DMS153 treated with DMSO at 0.1 percent for 48 hours (cell line): ENCODE data around the gene ITPR2.

Source experiments
- DNase-seq: peaks from one replicate; lab custom pipeline; 2025; ENCODE audit not compliant: unreplicated experiment; lab: John Stamatoyannopoulos, UW

Gene ITPR2

DNA sequence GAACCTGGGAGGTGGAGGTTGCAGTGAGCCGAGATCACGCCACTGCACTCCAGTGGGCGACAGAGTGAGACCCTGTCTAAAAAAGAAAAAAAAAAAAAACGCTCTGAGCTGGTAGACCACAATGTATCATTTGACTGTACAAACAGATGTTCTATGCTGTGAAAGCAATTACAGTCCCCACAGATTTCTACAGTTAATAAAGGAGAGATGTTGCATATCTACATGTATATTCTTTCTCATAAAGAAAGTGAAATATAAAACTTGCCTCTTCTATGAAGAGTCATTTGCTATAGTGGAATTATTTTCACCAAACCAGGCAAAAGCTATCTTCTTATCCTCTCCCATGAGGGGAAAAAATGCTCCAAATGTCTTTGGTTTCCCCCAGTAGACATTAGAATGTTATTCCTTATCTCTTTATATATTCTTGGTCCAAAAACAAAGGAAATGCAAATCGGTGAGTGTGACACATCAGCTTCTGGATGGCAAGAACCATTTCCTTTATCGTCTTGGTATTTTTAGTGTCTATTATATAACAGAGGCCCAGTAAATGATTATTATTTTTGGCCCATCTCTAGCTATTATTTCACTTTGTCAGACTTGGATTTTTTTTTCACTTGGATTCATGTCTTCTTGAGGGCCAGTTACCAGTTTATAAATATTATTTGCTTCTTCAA is 407.3 kb downstream of the ITPR2 start:
- DNase-seq: no peak

DNA sequence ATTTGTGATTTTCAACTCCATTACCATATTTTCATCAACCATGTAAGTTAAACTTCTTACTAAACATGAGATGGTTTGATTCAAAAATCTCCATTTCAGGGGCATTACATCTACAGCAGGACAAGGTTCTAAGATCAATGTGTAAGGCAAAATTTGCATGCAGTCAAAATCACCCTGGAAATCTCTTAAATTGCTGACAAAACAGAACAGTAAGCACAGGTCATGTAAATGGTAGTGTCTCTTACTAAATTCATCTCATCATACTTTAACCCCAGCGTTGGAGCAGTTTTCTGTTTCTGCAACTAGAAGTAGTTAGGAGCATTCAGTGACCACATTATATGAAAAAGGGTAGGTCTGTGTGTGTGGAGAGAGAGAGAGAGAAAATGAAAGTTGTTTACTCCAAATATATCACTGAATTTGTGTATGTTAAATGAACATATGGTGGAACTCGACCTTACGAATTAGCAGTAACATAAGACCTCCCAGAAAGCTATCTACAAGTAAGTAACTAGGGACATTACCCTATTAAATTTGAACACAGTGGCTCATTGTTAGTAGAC is 410.1 kb downstream of the ITPR2 start:
- DNase-seq: no peak

DNA sequence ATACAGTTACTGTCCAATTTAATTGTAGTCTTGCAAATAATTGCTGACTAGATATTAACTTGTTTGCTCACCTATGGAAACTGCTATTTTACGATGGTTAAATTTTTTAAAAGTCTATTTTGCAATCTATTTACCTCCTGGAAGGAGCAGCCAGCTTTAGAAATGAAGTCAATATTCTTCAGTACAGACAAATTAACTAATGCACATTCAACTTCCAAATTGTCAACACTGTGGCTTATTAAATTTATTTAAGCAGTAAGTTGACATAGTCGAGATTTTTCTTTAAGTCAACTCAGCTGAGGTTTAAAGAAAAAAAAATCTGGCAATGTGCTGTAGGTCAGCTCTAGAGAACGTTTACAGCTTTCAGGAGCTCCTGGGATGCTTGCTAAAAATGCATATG is 416.4 kb downstream of the ITPR2 start:
- no peak for DNase-seq

DNA sequence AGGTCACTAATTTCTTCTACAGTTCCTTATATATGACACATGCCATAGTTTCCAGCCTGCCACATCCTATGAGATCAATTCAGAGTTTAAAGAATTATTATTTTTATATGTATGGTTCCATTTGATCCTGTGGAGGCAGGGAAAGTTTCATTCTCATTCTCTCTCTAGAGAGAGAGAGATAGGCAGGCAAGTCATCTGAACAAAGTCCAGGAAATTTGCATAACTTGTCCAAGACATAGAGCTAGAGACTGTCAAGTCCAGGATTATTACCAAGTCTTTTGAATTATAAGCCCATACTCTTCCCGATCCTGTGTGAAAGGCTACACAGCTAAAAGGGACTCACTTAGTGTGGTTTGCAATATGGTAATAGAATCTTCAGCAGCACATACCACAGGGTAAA is 422.3 kb downstream of the ITPR2 start:
- no peak for DNase-seq

DNA sequence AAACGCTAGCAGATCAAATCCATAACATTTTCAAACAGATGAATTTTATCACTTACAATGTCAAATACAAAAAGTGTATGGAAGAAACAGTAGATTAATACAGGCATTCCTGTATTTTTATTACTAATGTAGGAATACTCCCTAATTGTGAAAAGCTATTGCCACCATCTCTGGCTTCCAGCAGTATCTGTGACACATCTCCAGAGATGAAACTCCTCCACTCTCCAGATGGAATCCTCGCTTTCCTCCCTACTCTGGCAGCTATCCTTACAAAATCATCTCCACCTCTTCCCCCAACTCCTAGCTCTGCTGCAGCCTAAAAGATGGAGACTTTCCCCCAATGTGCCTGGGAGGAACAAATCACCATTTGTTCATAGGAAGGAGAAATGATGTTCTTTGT is 426.2 kb downstream of the ITPR2 start:
- DNase-seq: no peak

DNA sequence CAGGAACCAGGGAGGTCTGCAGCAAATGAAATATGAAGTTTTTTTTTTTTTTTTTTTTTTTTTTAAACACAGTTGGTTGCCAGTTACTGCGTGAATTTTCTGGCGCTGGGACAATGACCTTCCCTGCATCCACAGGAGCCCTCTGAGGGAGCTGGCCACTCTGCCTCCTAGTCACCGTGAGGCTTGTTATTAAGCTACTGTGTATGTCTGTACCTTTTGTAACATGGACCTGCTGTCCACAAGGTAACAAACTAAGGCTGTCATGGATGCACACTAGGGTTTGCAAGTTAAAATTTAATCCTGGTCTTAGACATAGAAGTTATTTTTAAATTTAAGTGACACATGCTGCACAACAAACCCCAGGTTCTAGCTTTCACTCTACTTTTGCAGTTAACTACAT is 426.6 kb downstream of the ITPR2 start:
- no peak for DNase-seq

DNA sequence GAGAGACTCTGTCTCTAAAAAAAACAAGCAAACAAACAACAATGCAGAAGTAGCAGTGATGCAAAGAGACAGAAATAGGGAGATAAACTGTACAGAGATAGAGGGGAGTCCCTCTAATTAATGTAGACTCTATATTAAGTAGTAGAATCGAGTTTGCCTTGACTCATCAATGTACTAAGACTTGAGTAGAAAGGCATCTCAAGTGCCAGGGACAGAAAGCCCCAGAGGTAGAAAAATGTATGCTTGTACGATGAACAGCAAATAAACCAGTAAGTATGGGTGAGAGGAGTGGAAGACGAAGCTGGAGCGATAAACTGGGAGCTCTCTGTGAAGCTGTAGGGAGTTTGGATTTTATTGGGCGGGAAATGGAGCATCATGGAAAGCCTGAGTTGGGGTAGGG is 429.4 kb downstream of the ITPR2 start:
- no peak for DNase-seq

DNA sequence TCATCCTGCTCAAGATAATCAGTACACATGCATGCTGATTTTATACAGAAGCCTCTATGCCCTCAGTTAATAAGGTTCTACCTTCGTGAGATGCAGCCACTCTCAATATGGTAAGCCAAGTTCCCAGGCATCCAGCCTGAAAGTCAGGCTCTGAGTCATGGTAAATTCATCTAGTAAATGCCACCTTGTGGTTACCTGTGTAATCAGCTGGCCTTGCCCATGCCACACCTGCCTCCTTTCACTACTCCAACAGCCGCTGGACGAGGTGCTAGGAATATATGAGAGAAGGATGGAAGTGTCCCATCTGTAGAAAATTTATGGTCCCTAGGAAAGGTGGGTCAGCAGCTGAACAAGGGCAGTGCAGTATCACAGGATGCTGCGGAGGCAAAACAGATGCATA is 430.3 kb downstream of the ITPR2 start:
- peak; percentile 13 for DNase-seq

DNA sequence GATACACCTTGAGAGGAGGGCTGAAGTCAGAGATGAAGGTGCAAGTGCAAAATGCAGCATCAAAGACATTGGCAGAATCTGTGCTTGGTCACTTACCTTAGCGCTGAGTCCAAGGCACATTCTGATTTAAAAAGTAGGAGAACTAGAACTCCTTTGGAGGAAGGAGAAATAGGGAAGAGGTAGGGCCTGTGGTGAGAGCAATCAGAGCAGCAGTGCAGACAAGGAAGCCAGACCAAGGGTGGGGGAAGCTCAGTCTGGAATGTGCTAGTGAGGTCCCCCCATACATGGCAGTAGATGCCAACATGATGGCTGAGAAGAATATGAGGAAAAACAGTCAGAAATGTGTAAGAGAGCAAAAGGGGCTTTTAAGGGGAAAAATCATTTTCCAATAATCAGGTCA is 431.1 kb downstream of the ITPR2 start:
- no peak for DNase-seq

DNA sequence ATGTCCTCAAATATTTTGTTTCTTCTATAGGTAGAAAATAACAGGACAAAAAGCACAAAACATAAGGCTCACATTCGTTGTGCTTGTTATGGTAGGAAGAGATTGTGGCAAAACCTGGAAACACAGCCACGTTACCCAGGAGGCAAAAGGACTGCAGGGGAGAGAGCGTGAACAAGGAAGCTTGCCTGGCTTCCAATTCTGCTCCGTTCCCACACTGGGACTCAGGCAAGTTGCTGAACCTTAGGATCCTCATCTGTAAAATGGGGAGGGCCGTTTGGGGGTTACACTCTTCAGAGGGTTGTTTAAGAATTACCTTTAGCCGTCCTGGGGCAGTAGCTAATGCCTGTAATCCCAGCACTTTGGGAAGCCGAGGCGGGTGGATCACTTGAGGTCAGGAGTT is 432.4 kb downstream of the ITPR2 start:
- DNase-seq: no peak

DNA sequence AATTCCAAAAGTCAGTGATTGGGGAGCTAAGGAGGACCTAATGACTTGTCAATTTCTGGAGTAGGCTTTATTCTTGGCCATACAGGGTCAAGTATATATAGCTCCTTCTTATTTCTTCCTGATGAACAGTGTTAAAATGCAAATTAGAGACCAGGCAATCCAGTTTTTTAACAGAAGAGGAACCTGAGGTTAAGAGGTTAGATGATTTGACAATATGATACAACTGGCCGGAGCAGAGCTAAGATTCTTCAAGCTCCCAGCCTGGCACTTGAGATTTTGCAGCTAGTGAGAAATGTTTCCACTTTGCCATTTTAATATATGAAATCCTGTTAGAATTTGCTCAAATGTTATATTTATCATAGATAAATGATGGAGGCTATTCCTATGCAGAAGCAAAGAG is 433.6 kb downstream of the ITPR2 start:
- DNase-seq: no peak

DNA sequence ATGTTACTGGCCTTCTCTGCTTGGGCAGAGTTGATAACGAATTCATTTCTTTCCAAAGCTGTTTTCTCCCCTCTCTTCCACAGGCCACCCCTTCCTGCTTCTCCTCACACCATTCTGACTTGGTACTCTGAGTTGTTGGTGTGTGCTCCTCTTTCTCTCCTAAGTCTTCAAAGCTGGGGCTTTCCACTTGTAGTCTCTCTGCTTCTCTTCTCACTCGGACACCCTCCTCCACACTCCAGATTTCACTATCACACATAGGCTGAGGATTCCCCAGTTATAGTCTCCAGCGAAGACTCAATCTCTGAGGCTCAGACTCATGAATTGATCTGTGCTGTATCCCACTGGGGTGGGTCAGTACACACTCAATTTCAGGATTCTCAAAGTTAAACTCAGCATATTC is 436.6 kb downstream of the ITPR2 start:
- no peak for DNase-seq

DNA sequence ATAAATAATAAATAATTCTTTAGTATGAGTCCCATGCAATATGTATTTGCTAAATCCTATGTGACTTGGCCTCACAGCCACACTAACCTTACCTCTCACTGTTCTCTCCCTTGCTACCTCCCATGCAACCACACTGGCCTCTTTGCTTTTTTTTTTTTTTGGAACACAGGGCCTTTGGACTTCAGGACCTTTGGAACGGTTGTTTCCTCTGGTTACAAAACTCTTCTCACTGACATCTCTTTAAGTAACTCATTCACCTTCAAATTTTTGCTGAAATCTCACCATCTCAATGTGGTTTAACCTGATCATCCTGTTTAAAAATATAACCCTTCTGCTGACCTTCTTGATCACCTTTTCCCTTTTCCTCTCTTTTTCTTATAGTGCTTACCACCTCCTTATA is 443.7 kb downstream of the ITPR2 start:
- no peak for DNase-seq

DNA sequence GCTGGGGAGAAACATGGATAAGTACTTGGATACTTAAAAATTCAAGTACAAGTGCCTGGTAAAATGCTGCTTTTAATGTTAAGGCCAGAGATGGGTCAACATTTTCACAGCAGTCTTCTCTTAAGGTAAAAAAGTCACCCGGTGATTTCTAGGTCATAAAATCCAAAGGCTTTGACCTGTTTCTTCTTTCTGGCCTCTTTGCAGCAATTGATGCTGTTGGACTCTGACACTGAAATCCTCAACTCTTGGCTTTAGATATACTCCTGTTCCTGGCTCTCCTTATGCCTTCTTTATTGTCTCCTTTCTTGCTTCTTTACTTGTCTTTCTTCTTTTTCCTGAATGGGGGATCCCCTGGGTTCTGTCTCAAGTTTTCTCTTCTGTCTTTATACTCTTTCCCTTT is 448.5 kb downstream of the ITPR2 start:
- DNase-seq: no peak

DNA sequence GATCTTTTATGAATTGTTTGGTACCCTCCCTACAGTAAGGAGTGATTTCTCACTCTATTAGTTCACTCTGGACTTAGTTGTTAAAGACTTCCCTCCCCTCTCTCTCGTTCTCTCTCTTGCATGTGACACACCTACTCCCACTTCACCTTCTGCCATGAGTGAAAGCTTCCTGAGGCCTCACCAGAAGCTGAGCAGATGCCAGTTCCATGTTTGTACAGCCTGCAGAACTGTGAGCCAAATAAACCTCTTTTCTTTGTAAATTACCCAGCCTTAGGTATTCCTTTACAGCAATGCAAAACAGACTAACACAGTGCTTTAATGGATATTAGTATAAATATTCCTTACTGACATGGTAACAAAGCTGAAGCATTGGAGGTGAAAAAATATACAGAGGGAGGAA is 450.0 kb downstream of the ITPR2 start:
- no peak for DNase-seq

DNA sequence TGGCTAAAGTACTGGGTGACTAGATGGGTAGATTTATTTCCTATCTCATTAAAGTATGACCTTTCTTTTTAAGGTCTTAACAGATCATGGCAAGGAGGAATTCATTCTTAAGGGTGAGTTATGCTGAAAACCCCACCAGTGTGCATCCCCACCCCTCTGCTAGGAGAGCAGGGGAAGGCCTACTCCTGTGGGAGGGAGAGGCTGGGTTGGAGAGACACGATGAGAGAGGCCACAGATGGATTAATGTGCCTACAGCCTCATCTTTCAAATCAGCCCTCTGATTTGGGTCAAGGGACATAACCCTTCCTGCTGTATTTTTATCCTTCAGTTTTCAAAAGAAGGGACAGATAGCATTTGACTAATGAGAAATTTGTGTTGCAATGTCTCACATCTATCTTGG is 452.1 kb downstream of the ITPR2 start:
- DNase-seq: no peak

DNA sequence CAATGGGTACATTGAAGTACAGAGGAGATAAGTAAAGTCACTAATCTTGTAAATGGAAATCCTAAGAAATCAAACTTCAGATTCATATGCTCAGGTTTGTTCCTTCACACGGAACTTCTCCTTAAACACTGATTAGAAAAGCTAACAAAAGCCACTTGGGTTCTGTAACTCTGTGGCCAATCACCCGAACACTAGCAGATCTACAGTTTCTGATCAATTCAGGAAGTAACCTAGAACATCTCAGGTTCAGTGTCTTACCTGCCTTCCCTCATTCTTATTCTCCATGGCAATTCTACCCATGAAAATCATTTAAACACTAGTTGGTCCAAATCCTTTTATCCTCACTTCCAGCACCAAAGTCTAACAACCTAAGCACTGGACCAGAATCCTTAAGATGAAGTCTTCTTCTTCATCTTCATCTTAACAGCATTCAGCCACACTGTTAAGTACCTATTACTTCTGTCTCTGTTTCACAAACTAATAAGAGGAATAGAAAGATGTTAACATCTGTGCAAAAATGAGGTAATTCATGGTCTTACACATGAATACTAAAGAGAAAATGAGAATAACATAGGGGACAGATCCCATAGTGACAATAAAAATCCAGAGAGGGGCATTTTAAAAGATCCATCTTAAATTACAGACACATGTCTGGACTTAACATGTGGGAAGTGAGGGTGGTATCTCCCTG is 453.1 kb downstream of the ITPR2 start:
- no peak for DNase-seq

DNA sequence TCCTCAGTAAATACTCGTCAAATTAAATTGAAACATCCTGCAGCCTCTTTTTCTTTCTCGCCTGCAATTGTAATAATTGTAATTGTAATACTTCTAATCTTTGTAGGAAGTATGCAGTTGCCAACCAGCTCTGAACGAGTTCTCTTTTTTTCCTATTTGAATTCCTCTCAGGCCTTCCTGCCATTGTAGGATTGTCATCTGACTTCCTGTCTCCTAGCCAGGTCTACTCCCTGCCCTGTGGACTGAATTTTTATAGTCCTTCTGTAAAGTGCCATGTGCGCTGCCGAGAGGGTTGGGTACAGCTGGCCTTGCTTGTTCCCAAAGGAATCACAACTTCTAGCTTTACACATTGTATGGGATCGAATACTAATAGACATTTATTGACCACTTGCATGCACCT is 454.3 kb downstream of the ITPR2 start:
- DNase-seq: no peak

DNA sequence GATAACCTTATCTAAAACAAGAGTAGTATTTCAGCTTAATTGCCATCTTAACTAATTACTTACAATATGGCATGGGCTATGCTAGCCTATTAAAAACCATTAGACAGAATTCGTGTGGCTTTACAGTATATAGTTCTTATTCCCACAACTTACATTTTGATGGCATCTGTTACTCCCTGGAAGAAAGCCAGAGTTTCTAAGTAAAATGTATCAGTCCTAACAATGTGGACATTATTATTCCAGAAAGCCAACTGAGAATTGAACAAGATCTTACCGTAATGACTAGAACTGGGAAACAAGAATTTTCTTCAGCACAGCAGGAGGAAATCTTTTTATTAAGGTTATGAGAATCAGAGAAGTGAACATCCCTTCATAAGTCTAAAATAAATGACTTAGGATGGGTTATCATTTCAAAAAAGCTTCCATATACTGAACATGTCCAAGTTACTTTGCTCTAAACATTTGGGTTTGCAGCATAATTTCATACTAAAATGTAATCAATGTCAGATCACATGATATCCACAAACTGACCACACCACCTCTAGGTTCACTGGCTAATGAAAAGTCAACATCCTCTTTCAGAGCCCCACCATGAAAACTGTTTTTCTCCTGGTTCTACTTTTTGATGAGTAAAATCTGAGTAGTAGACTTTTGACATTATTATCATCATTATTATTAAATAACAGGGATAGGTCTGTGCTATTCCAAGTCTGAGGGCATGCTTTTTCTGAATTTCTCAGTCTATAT is 457.9 kb downstream of the ITPR2 start:
- no peak for DNase-seq

DNA sequence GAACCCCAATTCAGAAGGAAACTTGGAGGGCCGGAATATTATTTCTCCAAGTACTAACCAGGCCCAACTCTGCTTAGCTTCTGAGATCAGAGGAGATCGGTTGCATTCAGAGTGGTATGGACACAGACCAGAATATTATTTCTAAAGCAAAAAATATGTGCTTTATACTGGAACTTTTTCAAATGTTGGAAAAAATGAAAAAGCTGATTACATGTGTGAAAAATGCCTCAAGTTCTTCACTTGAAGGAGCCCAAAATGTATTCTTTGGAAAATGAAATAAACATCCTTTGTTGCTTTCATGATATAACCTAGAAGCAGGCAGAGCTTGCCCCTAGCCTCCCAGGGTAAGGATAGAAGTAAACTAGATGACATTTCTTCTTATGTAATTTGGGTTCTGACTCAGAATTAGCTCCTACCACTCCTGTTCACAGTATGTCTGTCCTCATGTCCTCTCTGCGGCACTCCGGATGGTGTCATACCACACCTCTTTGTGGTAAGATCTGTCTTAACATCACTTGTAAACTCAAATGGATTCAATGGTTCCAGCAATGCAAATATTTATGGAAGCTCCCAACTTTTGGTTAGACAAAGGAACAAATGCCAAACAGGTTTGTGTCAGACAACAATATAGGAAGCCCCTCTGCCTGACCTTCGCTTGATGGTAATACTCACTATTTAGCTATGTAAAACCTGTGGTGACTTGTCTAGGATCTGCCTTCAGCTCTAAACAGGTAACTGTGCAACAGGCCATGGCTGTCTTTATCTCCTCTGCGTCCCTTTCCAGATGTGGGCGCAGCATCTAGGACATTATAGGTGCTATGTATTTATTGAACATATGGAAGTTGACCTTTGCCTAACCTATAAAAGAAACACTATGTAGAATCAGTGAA is 459.1 kb downstream of the ITPR2 start:
- no peak for DNase-seq

DNA sequence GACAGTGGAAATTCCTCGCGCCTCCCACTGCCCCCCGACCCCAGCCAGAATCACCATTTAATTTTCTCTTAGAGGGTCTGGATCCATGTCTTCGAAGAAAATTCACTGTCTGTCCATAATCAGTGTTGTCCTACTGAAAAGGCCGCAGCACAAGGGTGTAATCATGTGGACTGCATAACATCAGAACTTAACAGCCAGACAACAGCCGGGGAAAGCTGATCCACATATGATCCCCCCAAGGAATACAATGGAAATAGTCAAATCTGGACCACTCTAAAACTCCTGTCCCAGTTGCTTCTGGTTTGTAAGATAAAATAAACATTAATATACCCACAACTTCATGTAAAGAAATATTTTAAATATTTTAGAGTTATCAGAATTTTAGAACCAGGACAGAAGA is 460.1 kb downstream of the ITPR2 start:
- no peak for DNase-seq
